GM12872 (cell line): ENCODE measurements around the gene FNBP1.

Experiments
- TF ChIP-seq, protein P1 (sequence below): IDR thresholded peaks from 3 replicates; pipeline ENCODE4 v1.5.1; 2011; ENCODE audit warnings: low read depth, mild to moderate bottlenecking, low read length, moderate library complexity; ENCODE audit not compliant: insufficient read depth

The FNBP1 gene

DNA sequence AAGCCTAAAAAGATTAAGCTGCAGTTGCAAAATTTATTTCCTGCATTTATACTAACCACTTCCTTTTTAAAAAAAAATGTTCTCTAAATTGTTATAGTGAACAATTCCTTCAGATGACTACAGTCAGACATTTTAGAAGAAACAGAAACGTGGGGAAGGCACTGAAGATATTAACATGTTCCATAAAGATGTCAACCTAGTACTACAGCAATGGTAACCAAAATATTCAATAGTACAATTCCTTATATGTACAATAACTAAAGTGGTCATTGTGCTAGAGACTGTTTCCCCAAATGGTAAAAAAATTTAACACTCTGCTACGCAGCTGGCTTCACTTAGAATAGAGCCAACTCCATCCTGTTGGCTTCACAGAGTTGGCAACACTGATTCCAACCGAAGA lies 97.7 kb downstream of the FNBP1 start:
- TF ChIP-seq, protein P1, sequence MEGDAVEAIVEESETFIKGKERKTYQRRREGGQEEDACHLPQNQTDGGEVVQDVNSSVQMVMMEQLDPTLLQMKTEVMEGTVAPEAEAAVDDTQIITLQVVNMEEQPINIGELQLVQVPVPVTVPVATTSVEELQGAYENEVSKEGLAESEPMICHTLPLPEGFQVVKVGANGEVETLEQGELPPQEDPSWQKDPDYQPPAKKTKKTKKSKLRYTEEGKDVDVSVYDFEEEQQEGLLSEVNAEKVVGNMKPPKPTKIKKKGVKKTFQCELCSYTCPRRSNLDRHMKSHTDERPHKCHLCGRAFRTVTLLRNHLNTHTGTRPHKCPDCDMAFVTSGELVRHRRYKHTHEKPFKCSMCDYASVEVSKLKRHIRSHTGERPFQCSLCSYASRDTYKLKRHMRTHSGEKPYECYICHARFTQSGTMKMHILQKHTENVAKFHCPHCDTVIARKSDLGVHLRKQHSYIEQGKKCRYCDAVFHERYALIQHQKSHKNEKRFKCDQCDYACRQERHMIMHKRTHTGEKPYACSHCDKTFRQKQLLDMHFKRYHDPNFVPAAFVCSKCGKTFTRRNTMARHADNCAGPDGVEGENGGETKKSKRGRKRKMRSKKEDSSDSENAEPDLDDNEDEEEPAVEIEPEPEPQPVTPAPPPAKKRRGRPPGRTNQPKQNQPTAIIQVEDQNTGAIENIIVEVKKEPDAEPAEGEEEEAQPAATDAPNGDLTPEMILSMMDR: no peak

DNA sequence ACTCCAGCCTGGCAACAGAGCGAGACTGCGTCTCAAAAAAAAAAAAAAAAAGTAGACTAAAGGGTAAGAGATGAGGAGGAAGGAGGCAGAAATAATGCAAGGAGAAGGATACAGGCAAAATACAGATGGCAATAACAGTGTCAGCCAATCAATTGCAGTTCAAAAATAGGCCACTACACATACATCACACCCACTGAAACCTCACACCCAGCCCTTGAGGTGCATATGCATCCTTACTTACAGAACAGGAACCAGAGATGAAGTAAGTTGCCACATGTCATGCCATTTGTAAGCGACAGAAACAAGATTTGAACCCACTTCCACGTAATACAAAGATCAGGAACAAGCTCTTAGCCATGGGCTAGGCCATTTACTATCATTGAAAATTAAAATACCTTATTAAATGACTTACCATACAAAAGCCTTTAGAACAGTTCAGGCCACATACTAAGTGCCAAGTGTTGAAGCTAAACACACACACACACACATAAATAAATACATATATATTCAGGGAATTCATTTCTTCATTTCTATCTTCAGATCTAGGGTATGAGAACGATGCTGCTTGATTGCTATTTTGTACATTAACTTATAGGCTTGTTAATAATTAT lies 98.4 kb downstream of the FNBP1 start:
- TF ChIP-seq, protein P1: 0 out of 3 replicates have a peak, but pooled peaks have one; percentile 17

DNA sequence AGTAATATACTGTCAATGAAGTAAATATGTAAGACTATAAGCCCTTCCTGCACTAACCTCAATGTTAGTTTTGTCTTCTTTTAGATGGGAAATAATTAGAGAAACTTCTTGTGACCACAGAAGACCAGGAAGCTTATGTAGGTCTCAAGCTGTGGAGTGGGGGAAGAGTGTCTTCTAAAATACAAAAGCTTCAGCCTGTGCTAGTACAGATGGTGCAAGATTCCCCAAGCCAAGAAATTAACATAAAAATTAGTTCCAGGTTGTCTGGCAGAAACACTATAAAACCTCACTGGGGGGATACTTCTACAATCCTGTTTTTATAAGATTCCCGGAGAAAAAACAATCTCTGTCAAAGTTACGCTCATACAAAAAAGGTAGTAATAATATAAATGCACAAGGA lies 103.6 kb downstream of the FNBP1 start:
- TF ChIP-seq, protein P1: no peak

DNA sequence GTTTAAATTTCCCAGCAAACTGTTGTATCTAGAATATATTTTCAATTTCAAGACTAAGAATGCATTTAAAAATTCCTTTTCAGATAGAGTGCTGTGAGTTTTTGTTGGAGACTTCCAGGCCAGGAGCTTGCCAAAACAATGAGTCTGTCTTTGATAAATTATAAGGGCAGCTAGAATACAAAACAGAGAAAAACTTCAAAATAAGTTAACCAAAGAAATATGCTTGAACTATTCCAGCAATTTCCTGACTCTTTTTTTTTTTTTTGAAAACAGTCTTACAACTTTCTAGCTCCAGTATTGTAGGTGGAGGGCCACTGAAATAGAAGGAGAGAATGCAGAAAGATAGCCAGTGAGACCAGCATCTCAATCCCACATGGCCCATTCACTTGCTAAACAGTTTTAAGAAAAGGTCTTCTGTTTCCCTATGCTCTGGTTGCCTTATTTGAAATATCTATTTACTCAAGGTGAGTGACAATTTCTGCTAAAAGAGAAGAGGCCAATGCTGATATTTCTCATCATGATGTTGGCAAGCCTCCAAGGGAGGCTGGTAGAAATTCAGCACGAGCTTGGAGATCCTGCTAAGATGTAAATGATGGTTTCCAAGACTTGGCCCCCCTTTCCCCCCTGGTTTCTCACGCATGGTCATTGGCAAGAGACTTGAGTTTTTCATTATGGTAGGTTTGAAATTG lies 104.6 kb downstream of the FNBP1 start:
- TF ChIP-seq, protein P1: no peak

DNA sequence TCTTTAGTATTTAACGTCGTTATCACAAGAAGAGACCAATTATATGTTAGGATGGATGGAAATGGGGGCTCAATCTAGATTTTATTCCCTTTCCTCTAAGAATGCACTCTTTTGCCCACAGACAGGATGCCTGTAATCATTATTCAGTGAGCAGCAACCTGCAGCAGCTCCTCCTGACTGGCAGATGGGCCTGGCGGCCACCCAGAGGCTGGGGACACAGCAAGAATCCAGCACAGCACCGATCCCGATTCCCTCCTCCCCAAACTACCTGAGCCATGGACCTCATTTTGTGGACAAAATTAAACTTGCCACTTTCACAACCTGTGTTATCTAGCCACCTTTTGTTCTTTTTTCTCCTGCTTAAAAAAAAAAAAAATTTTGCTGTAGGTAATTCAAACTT lies 106.8 kb downstream of the FNBP1 start:
- TF ChIP-seq, protein P1: no peak

DNA sequence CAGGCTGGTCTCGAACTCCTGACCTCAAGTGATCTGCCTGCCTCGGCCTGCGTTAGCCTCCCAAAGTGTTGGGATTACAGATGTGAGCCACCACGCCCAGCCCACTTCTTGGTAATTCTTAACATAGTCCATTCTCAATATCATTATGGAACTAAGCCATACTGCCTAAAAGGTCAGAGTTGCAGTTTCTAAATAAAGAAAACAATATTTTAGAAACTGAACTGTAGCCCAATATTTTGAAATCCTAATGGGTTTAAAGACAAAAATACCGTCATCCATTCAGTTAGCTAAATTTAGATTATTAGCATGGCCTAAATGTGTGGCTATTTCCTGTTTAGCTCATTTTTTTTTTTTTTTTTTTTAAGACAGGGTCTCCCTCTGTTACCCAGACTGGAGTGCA lies 108.2 kb downstream of the FNBP1 start:
- TF ChIP-seq, protein P1: no peak

DNA sequence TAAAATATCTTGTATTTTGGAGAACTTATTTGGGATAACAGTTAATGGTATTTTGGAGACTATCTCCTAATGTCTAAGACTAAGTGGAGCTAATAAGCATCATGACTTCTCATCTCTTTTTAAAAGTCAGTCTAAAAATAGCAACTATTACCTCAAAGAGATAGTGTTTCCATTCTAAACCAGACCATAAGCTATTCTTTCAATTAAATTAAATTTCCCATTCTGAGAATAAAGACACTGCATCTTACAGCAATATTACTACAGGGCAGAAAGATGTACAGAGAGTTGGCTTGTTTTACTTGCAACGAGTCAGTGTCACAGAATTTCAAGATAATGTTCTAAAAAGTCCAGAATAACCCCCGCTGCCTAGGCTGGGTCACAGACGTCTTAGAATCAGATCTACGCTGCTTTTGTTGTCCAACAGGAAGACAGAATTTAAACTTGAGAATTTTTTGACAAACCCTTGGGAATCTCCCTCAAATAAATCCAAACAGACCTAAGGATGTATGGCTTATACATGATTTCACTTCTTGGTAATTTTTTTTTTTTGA lies 108.9 kb downstream of the FNBP1 start:
- TF ChIP-seq, protein P1: no peak
